Activated CD8-positive, alpha-beta T cell treated with anti-CD3 and anti-CD28 coated beads, Interleukin-2, amount 10 ng/mL, durations not matched to agents 7 days and 5 days (primary cell): Measurements from ENCODE around the gene TUBA3C. TPM values are rescaled to one million over a fixed set of nuclear protein-coding genes. Genes with fewer than 3 reads are reported as not detected.

ENCODE experiments used
- ATAC-seq: fragments of 150-1000 bp; cut with Tn5 transposase; one replicate; pipeline ENCODE4 v1.10.0; 2021; ENCODE audit warnings: moderate library complexity
- CTCF ChIA-PET: fragments of 350-600 bp; sonication (Branson Sonifier 250); formaldehyde crosslinking; loops from one replicate; lab custom pipeline; 2021; ENCODE audit warnings: antibody characterized with exemption; lab: Charles Lee
- POLR2A ChIA-PET: fragments of 350-600 bp; sonication (Branson Sonifier 250); formaldehyde crosslinking; loops from one replicate; lab custom pipeline; 2021; ENCODE audit warnings: antibody characterized with exemption; lab: Charles Lee
- DNase-seq: peaks from one replicate; pipeline ENCODE4 v3.0.0-alpha.2; 2020
- H3K27ac Mint-ChIP-seq: one replicate; pipeline ENCODE4 v1.8.0; 2021; ENCODE audit warnings: mild to moderate bottlenecking, mixed read lengths
- H3K27me3 Mint-ChIP-seq: one replicate; pipeline ENCODE4 v1.8.0; 2021; ENCODE audit warnings: low read depth, mixed read lengths
- H3K36me3 Mint-ChIP-seq: one replicate; pipeline ENCODE4 v1.8.0; 2021; ENCODE audit warnings: low read depth, mixed read lengths
- H3K4me1 Mint-ChIP-seq: one replicate; pipeline ENCODE4 v1.8.0; 2021; ENCODE audit warnings: low read depth, mixed read lengths
- H3K4me3 Mint-ChIP-seq: one replicate; pipeline ENCODE4 v1.8.0; 2021; ENCODE audit warnings: mild to moderate bottlenecking, mixed read lengths
- H3K9me3 Mint-ChIP-seq: one replicate; pipeline ENCODE4 v1.8.0; 2022; ENCODE audit warnings: mixed read lengths; ENCODE audit not compliant: insufficient read depth
- total RNA-seq, 2 experiments: library from RNA; stranded (reverse); gene quantifications; one replicate each; pipeline ENCODE4 v1.2.3, GENCODE V29; 2021

Gene TUBA3C
- total RNA-seq, 2 experiments from 2014 or later: not detected

- Mint-ChIP-seq H3K4me3 (no peak overlapping the region), H3K9me3 (peaks cover 9% of the 10 kb centered on the region), H3K4me1 (no peaks in the 10 kb centered on the region), H3K27ac (no peak overlapping the region), H3K27me3 (no peaks in the 10 kb centered on the region), H3K36me3 (no peaks in the 10 kb centered on the region)
- DNase-seq (no peak), ATAC-seq (no peak)
- ChIA-PET POLR2A (no interaction called here), CTCF (no interaction called here)
Observed at GRCh38 chr13:19148561-19148960, 33.1 kb downstream of the TUBA3C start.
